ENCODE measurements around the gene RGS9.

DNA sequence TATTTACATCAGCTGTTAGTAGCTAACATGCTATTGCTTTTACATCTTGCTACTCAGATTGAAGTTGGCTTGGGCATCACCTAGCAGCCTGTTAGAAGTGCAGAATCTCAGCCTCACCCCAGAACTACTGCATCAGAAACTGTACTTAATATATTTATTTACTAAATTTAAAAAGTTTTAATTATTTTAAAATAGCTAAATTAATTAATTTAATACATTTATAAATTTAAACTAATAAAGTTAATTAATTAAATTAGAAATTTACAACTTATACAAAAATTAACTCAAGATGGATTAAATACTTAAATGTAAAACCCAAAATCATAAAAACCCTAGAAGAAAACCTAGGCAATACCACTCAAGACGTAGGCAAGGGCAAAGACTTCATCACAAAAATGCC, 41.7 kb upstream of the RGS9 start:
- TF ChIP-seq RXRA (IDR thresholded peaks at IDR 0.05) = no peak
- TF ChIP-seq, protein P1, sequence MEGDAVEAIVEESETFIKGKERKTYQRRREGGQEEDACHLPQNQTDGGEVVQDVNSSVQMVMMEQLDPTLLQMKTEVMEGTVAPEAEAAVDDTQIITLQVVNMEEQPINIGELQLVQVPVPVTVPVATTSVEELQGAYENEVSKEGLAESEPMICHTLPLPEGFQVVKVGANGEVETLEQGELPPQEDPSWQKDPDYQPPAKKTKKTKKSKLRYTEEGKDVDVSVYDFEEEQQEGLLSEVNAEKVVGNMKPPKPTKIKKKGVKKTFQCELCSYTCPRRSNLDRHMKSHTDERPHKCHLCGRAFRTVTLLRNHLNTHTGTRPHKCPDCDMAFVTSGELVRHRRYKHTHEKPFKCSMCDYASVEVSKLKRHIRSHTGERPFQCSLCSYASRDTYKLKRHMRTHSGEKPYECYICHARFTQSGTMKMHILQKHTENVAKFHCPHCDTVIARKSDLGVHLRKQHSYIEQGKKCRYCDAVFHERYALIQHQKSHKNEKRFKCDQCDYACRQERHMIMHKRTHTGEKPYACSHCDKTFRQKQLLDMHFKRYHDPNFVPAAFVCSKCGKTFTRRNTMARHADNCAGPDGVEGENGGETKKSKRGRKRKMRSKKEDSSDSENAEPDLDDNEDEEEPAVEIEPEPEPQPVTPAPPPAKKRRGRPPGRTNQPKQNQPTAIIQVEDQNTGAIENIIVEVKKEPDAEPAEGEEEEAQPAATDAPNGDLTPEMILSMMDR (IDR thresholded peaks at IDR 0.05; ENCODE audit: low read depth, low read length, missing input control) = no peak
- TF ChIP-seq, protein P2, sequence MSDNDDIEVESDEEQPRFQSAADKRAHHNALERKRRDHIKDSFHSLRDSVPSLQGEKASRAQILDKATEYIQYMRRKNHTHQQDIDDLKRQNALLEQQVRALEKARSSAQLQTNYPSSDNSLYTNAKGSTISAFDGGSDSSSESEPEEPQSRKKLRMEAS (IDR thresholded peaks at IDR 0.05) = no peak
- TF ChIP-seq, protein P3, sequence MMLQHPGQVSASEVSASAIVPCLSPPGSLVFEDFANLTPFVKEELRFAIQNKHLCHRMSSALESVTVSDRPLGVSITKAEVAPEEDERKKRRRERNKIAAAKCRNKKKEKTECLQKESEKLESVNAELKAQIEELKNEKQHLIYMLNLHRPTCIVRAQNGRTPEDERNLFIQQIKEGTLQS (IDR thresholded peaks at IDR 0.05) = no peak
- no peak for TF ChIP-seq JUND (IDR thresholded peaks at IDR 0.05)
- TF ChIP-seq RAD21 (IDR thresholded peaks at IDR 0.05) = no peak
- TF ChIP-seq, protein P4, sequence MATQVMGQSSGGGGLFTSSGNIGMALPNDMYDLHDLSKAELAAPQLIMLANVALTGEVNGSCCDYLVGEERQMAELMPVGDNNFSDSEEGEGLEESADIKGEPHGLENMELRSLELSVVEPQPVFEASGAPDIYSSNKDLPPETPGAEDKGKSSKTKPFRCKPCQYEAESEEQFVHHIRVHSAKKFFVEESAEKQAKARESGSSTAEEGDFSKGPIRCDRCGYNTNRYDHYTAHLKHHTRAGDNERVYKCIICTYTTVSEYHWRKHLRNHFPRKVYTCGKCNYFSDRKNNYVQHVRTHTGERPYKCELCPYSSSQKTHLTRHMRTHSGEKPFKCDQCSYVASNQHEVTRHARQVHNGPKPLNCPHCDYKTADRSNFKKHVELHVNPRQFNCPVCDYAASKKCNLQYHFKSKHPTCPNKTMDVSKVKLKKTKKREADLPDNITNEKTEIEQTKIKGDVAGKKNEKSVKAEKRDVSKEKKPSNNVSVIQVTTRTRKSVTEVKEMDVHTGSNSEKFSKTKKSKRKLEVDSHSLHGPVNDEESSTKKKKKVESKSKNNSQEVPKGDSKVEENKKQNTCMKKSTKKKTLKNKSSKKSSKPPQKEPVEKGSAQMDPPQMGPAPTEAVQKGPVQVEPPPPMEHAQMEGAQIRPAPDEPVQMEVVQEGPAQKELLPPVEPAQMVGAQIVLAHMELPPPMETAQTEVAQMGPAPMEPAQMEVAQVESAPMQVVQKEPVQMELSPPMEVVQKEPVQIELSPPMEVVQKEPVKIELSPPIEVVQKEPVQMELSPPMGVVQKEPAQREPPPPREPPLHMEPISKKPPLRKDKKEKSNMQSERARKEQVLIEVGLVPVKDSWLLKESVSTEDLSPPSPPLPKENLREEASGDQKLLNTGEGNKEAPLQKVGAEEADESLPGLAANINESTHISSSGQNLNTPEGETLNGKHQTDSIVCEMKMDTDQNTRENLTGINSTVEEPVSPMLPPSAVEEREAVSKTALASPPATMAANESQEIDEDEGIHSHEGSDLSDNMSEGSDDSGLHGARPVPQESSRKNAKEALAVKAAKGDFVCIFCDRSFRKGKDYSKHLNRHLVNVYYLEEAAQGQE (IDR thresholded peaks at IDR 0.05) = no peak
- TF ChIP-seq NR2F2 (IDR thresholded peaks at IDR 0.05) = no peak

Data from liver (tissue), 3 donors.